Erythroblast (primary cell): ENCODE data around the gene EPS8.

Source experiments
- GATA1 ChIP-seq: IDR thresholded peaks from 2 replicates; pipeline ENCODE4 v1.6.1; 2011; ENCODE audit warnings: low read depth, mild to moderate bottlenecking, control low read depth, low read length, moderate library complexity
- POLR2A ChIP-seq: IDR thresholded peaks from 2 replicates; pipeline ENCODE4 v1.6.1; 2011; ENCODE audit warnings: mild to moderate bottlenecking, low read length

- no peak for TF ChIP-seq POLR2A
- TF ChIP-seq GATA1: no peak
These were observed 5.6 kb upstream of the EPS8 start for GRCh38 chr12:15794836-15795235.
